ENCODE data around the gene ESYT1.

Gene ESYT1

DNA sequence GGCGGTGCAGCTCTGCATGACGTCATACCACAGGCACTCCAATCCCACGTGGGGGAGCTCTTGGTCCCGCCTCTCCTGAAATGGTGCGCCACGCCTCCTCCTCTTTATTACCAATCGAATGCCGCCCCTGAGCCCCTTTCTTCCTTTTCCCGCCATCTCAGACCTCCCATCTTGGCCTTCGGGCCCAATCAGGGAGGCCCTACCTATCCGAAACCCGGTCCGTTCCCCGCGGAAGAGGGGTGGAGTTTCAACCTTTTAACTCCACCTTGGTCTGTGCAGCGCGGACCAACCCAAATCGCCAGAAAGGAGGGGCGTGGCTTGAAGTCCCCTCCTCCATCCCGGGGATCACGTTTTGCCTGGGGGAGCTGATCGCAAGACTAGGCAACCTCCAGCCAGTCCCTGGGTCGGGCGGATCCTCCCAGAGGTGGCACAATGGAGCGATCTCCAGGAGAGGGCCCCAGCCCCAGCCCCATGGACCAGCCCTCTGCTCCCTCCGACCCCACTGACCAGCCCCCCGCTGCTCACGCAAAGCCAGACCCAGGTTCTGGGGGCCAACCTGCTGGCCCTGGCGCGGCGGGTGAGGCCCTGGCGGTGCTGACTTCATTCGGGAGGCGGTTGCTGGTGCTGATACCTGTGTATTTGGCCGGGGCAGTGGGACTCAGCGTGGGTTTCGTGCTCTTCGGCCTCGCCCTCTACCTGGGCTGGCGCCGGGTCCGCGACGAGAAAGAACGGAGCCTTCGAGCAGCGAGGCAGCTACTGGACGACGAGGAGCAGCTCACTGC is at the start of gene ESYT1:
Gene ESYT1, plus strand, starts transcription at position 380 of the 782 bp plus-strand sequence. Its CDS starts 53 bp downstream, at position 433.
- peak; percentile 45 to 99 (median 94) for DNase-seq

- DNase-seq, result no peak
These were observed 49.6 kb upstream of the ESYT1 start for GRCh38 chr12:56078427-56078826.

- peak; percentile 18 to 91 (median 71) for DNase-seq
These were observed 48.9 kb upstream of the ESYT1 start for GRCh38 chr12:56078931-56079722.

GRCh38 chr12:56079723-56080555 is 48.1 kb upstream of the ESYT1 start, which contains the start of gene ERBB3:
ERBB3 (plus strand) TSS chr12:56080165; CDS start chr12:56080301, 136 bp downstream.
- peak in 54 of 56 donors; percentile 7 to 83 (median 53) for DNase-seq

DNA sequence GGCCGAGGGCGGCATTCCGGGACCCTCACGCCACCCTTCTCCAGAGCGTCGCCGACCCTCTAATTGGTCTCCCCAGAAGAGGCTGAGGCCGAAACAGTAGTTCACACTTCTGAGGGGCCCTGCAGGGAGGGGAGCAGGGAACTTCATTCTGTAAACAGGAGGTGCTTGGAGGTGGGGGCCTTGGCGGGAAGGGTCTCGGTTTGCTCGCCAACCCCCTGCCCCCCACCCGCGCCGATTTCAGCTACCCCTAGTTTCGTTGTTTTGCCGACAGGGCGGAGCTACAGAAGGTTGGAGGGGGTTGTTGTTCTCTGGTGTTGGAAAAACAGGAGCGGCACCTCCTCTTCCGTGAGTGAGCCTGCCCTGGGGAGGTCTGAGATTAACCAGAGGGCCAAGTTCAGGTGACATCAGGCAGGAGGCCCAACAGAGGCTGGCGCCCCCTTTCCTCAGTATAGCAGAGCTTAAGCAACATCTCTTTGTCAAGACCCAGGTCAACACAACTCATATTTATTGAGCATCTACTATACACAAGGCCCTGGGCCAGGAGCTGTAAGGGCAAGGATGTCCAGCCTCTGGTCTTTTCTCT is 47.4 kb upstream of the ESYT1 start:
- peak in 2 of 56 donors; percentile 13 to 16 for DNase-seq

- DNase-seq, result peak in 51 of 56 donors; percentile 4 to 81 (median 53)
These were observed 46.4 kb upstream of the ESYT1 start for GRCh38 chr12:56081393-56082347.

- DNase-seq, result peak in 8 of 56 donors; percentile 18 to 53 (median 44)
These were observed 45.7 kb upstream of the ESYT1 start for GRCh38 chr12:56082382-56082781.

- DNase-seq, result peak in 54 of 56 donors; percentile 16 to 95 (median 80)
These were observed 45.1 kb upstream of the ESYT1 start for GRCh38 chr12:56082967-56083366.

- peak in 5 of 56 donors; percentile 3 to 12 (median 6) for DNase-seq
These were observed 43.0 kb upstream of the ESYT1 start for GRCh38 chr12:56084958-56085543.

GRCh38 chr12:56086096-56086495 is 42.0 kb upstream of the ESYT1 start:
- DNase-seq, result no peak

- DNase-seq, result no peak
These were observed 41.5 kb upstream of the ESYT1 start for GRCh38 chr12:56086608-56087007.

GRCh38 chr12:56087220-56087619 is 40.8 kb upstream of the ESYT1 start:
- peak in 12 of 56 donors; percentile 1 to 26 (median 6) for DNase-seq

DNA sequence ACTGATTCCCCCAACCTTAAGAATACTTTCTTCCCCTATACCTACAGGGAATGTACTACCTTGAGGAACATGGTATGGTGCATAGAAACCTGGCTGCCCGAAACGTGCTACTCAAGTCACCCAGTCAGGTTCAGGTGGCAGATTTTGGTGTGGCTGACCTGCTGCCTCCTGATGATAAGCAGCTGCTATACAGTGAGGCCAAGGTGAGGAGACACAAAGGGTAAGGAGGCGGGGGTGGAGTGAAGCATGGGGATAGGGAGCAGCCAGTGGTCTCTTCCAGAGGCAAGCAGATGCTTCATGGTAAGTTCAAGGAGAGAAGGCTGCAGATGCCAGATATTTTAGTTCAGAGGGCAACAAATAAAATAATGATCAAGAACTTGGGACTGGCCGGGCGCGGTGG is 30.3 kb upstream of the ESYT1 start:
- no peak for DNase-seq

GRCh38 chr12:56098592-56098991 is 29.5 kb upstream of the ESYT1 start:
- DNase-seq, result no peak

GRCh38 chr12:56099787-56100186 is 28.3 kb upstream of the ESYT1 start:
- no peak for DNase-seq

- no peak for DNase-seq
These were observed 27.0 kb upstream of the ESYT1 start for GRCh38 chr12:56101045-56101444.

DNA sequence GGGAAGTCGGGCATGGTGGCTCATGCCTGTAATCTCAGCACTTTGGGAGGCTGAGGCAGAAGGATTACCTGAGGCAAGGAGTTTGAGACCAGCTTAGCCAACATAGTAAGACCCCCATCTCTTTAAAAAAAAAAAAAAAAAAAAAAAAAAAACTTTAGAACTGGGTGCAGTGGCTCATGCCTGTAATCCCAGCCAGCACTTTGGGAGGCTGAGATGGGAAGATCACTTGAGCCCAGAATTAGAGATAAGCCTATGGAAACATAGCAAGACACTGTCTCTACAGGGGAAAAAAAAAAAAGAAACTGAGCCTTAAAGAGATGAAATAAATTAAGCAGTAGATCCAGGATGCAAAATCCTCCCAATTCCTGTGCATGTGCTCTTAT is 25.4 kb upstream of the ESYT1 start:
- no peak for DNase-seq

- no peak for DNase-seq
These were observed 24.9 kb upstream of the ESYT1 start for GRCh38 chr12:56103066-56103711.

- no peak for DNase-seq
These were observed 24.3 kb upstream of the ESYT1 start for GRCh38 chr12:56103823-56104108.
